ENCODE data around the gene APEH. TPM values are rescaled to one million over a fixed set of nuclear protein-coding genes. Genes with fewer than 3 reads are reported as not detected.

The APEH gene
- polyA plus RNA-seq = 84.3 TPM
- long read RNA-seq, donor 1, transcript APEH-201 (22 exons, 3,220 nt) = major isoform, 9 of 9 reads
- long read RNA-seq, donor 1, partial matches to known transcripts = 0 of 9 reads
- long read RNA-seq, donor 1, other reads (novel, unspliced or antisense) = 0 of 9 reads
- long read RNA-seq, donor 2, transcript APEH-201 (22 exons, 3,220 nt) = major isoform, 12 of 24 reads
- long read RNA-seq, donor 2, partial matches to known transcripts = 12 of 24 reads
- long read RNA-seq, donor 2, other reads (novel, unspliced or antisense) = 0 of 24 reads
- long read RNA-seq, donor 3 = 0 reads
- long read RNA-seq, donor 4, partial matches to known transcripts = 0 of 1 reads
- long read RNA-seq, donor 4, other reads (novel, unspliced or antisense) = 0 of 1 reads
- long read RNA-seq, donor 5, transcript APEH-201 (22 exons, 3,220 nt) = major isoform, 5 of 5 reads
- long read RNA-seq, donor 5, partial matches to known transcripts = 0 of 5 reads
- long read RNA-seq, donor 5, other reads (novel, unspliced or antisense) = 0 of 5 reads
- long read RNA-seq, donor 6, transcript APEH-201 (22 exons, 3,220 nt) = major isoform, 18 of 323 reads
- long read RNA-seq, donor 6, partial matches to known transcripts = 218 of 323 reads
- long read RNA-seq, donor 6, other reads (novel, unspliced or antisense) = 87 of 323 reads
- long read RNA-seq, donor 7, transcript APEH-201 (22 exons, 3,220 nt) = major isoform, 6 of 42 reads
- long read RNA-seq, donor 7, partial matches to known transcripts = 31 of 42 reads
- long read RNA-seq, donor 7, other reads (novel, unspliced or antisense) = 5 of 42 reads
- long read RNA-seq, donor 8, transcript APEH-201 (22 exons, 3,220 nt) = major isoform, 10 of 33 reads
- long read RNA-seq, donor 8, partial matches to known transcripts = 22 of 33 reads
- long read RNA-seq, donor 8, other reads (novel, unspliced or antisense) = 0 of 33 reads
- long read RNA-seq, donor 9, transcript APEH-201 (22 exons, 3,220 nt) = major isoform, 17 of 332 reads
- long read RNA-seq, donor 9, partial matches to known transcripts = 221 of 332 reads
- long read RNA-seq, donor 9, other reads (novel, unspliced or antisense) = 94 of 332 reads
- long read RNA-seq, donor 10, transcript APEH-201 (22 exons, 3,220 nt) = major isoform, 15 of 34 reads
- long read RNA-seq, donor 10, partial matches to known transcripts = 18 of 34 reads
- long read RNA-seq, donor 10, other reads (novel, unspliced or antisense) = 0 of 34 reads
- long read RNA-seq, donor 11, transcript APEH-201 (22 exons, 3,220 nt) = major isoform, 11 of 18 reads
- long read RNA-seq, donor 11, partial matches to known transcripts = 7 of 18 reads
- long read RNA-seq, donor 11, other reads (novel, unspliced or antisense) = 0 of 18 reads

- Histone ChIP-seq H3K27ac (ENCODE audit: low read length) (peak within 1 kb of the TSS; percentile 85), H3K9me3 (ENCODE audit: control insufficient read depth, low read depth, low read length) (peaks cover 5% of the 10 kb centered on the region), H3K4me1 (ENCODE audit: control insufficient read depth, insufficient read depth, low read length) (peaks cover 20% of the 10 kb centered on the region), H3K27me3 (ENCODE audit: control insufficient read depth, insufficient read depth, low read length) (no peaks in the 10 kb centered on the region), H3K36me3 (ENCODE audit: control insufficient read depth, insufficient read depth, low read length) (peaks cover 36% of the 10 kb centered on the region), H3K4me3 (ENCODE audit: low read length) (peak within 1 kb of the TSS; percentile 79)
- peak; percentile 98 to 99 for DNase-seq
- no CpG with 5 or more reads among the region's 71 CpGs for WGBS (ENCODE audit: insufficient coverage, low lambda C conversion rate)
These were observed at the start of gene APEH for GRCh38 chr3:49673715-49674496. APEH (plus strand) TSS chr3:49674351; CDS start chr3:49674402, 51 bp downstream.

DNA sequence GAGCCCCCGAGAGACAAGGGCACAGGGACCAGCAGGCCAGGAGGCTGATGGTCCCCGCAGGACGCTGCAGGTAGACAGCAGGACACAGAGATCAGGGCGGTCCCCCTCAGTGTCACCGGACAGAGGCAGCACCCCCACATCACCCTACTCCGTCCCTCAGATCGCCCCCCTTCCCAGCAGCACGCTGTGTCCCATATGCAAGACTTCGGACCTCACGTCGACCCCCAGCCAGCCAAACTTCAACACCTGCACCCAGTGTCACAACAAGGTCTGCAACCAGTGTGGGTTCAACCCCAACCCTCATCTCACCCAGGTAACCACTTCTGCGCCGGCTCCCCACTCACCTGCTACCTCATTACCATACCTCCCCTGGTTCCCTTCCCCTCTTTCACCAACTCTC, 49.1 kb upstream of the APEH start:
- Histone ChIP-seq H3K27me3 (ENCODE audit: control insufficient read depth, insufficient read depth, low read length) (no peaks in the 10 kb centered on the region), H3K4me1 (ENCODE audit: control insufficient read depth, insufficient read depth, low read length) (no peaks in the 10 kb centered on the region), H3K36me3 (ENCODE audit: control insufficient read depth, insufficient read depth, low read length) (no peaks in the 10 kb centered on the region), H3K27ac (ENCODE audit: low read length) (no peak overlapping the region), H3K9me3 (ENCODE audit: control insufficient read depth, low read depth, low read length) (no peaks in the 10 kb centered on the region), H3K4me3 (ENCODE audit: low read length) (no peak overlapping the region)
- no peak for DNase-seq
- 100% methylated on average over 2 of the region's 13 CpGs for WGBS (ENCODE audit: insufficient coverage, low lambda C conversion rate)

DNA sequence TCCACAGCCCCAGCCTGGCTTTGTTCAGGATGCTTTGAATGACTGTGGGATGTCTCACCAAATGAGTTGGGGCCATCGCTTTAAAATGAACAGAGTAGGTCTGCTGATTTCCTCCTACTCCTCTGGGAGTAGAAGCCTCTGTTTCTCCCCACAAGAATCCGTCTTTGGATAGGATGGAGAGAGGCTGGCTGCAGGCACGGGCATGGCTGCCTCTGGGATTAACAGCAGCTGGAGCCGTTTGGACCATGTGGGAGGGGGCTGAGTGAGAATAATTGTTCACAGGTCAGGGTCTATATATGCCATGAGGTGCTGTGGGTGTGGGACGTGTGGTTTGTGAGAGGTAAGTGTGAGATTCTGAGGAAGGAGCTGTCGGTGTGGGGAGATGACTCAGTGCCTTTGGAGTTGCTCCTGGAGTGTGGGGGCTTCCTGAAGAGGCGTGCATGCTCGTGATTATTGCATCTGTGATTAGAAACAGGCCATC, 48.0 kb upstream of the APEH start:
- WGBS (ENCODE audit: insufficient coverage, low lambda C conversion rate) = no CpG with 5 or more reads among the region's 8 CpGs

GRCh38 chr3:49626796-49627195, 47.4 kb upstream of the APEH start:
- Histone ChIP-seq H3K27ac (ENCODE audit: low read length) (no peak overlapping the region), H3K4me3 (ENCODE audit: low read length) (no peak overlapping the region), H3K36me3 (ENCODE audit: control insufficient read depth, insufficient read depth, low read length) (no peaks in the 10 kb centered on the region), H3K9me3 (ENCODE audit: control insufficient read depth, low read depth, low read length) (no peaks in the 10 kb centered on the region), H3K4me1 (ENCODE audit: control insufficient read depth, insufficient read depth, low read length) (no peaks in the 10 kb centered on the region), H3K27me3 (ENCODE audit: control insufficient read depth, insufficient read depth, low read length) (no peaks in the 10 kb centered on the region)
- no peak for DNase-seq
- WGBS (ENCODE audit: insufficient coverage, low lambda C conversion rate) = no CpG with 5 or more reads among the region's 1 CpG

More for the DNA sequence above, 48.0 kb upstream of the APEH start:
- H3K36me3 ChIP-seq (ENCODE audit: control insufficient read depth, insufficient read depth, low read length) = no peaks in the 10 kb centered on the region
- H3K27ac ChIP-seq (ENCODE audit: low read length) = no peak overlapping the region
- H3K4me1 ChIP-seq (ENCODE audit: control insufficient read depth, insufficient read depth, low read length) = no peaks in the 10 kb centered on the region
- no peaks in the 10 kb centered on the region for H3K27me3 ChIP-seq (ENCODE audit: control insufficient read depth, insufficient read depth, low read length)
- no peak for DNase-seq
- H3K9me3 ChIP-seq (ENCODE audit: control insufficient read depth, low read depth, low read length) = no peaks in the 10 kb centered on the region
- no peak overlapping the region for H3K4me3 ChIP-seq (ENCODE audit: low read length)

- H3K36me3 ChIP-seq (ENCODE audit: control insufficient read depth, insufficient read depth, low read length) = no peaks in the 10 kb centered on the region
- no peaks in the 10 kb centered on the region for H3K4me1 ChIP-seq (ENCODE audit: control insufficient read depth, insufficient read depth, low read length)
- H3K9me3 ChIP-seq (ENCODE audit: control insufficient read depth, low read depth, low read length) = no peaks in the 10 kb centered on the region
- no peak overlapping the region for H3K4me3 ChIP-seq (ENCODE audit: low read length)
- H3K27ac ChIP-seq (ENCODE audit: low read length) = no peak overlapping the region
- no peaks in the 10 kb centered on the region for H3K27me3 ChIP-seq (ENCODE audit: control insufficient read depth, insufficient read depth, low read length)
- DNase-seq = no peak
- WGBS (ENCODE audit: insufficient coverage, low lambda C conversion rate) = no CpG with 5 or more reads among the region's 5 CpGs
These were observed 46.5 kb upstream of the APEH start for GRCh38 chr3:49627634-49628033.

DNA sequence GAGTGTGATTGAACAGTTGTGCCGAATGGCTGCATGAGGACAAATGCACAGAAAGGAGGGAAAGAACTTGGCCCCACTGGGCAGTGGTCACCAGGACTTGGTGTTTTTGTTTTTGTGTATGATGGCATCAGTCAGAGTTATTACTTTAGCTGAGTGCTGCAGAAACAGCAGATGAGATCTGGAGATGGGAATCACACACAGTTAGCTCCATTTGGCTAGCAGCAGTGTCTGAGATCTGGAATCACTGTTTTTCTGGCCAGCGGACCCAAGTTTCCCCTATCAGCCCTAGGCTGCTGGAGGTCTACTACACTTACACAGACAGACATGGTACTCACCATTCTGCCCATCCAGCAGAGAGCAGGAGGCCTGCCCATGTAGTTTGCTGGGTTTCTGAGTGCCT, 45.9 kb upstream of the APEH start:
- no peak for DNase-seq
- Histone ChIP-seq H3K27ac (ENCODE audit: low read length) (no peak overlapping the region), H3K4me1 (ENCODE audit: control insufficient read depth, insufficient read depth, low read length) (no peaks in the 10 kb centered on the region), H3K9me3 (ENCODE audit: control insufficient read depth, low read depth, low read length) (no peaks in the 10 kb centered on the region), H3K4me3 (ENCODE audit: low read length) (no peak overlapping the region), H3K27me3 (ENCODE audit: control insufficient read depth, insufficient read depth, low read length) (no peaks in the 10 kb centered on the region), H3K36me3 (ENCODE audit: control insufficient read depth, insufficient read depth, low read length) (no peaks in the 10 kb centered on the region)
- no CpG with 5 or more reads among the region's 2 CpGs for WGBS (ENCODE audit: insufficient coverage, low lambda C conversion rate)

- H3K27ac ChIP-seq (ENCODE audit: low read length) = no peak overlapping the region
- no peak overlapping the region for H3K4me3 ChIP-seq (ENCODE audit: low read length)
- no peaks in the 10 kb centered on the region for H3K4me1 ChIP-seq (ENCODE audit: control insufficient read depth, insufficient read depth, low read length)
- no peaks in the 10 kb centered on the region for H3K27me3 ChIP-seq (ENCODE audit: control insufficient read depth, insufficient read depth, low read length)
- H3K36me3 ChIP-seq (ENCODE audit: control insufficient read depth, insufficient read depth, low read length) = no peaks in the 10 kb centered on the region
- DNase-seq = no peak
- H3K9me3 ChIP-seq (ENCODE audit: control insufficient read depth, low read depth, low read length) = no peaks in the 10 kb centered on the region
- no CpG with 5 or more reads among the region's 4 CpGs for WGBS (ENCODE audit: insufficient coverage, low lambda C conversion rate)
These were observed 44.7 kb upstream of the APEH start for GRCh38 chr3:49629451-49629850.

DNA sequence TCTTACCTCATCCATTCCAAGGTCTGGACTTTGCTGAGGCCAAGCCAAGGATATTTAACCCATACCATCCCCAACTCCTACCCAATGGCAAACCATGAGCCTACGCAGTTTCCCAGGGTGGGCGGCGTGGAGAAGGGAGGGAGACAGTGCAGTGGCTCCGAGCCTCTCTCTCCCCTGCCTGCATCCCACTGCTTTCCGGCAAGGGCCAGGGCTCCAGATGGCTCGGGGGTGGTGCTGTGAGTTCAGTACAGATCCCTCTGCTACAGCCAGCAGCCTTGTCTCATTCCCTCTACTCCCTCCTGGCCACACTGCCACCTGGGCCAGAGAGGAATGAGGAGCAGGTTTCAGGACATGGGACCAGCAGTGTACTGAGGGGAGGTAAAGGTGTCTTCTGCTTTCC, 44.3 kb upstream of the APEH start:
- DNase-seq = no peak
- no peaks in the 10 kb centered on the region for H3K4me1 ChIP-seq (ENCODE audit: control insufficient read depth, insufficient read depth, low read length)
- no peaks in the 10 kb centered on the region for H3K27me3 ChIP-seq (ENCODE audit: control insufficient read depth, insufficient read depth, low read length)
- H3K9me3 ChIP-seq (ENCODE audit: control insufficient read depth, low read depth, low read length) = no peaks in the 10 kb centered on the region
- H3K27ac ChIP-seq (ENCODE audit: low read length) = no peak overlapping the region
- H3K4me3 ChIP-seq (ENCODE audit: low read length) = no peak overlapping the region
- no CpG with 5 or more reads among the region's 6 CpGs for WGBS (ENCODE audit: insufficient coverage, low lambda C conversion rate)
- H3K36me3 ChIP-seq (ENCODE audit: control insufficient read depth, insufficient read depth, low read length) = no peaks in the 10 kb centered on the region

DNA sequence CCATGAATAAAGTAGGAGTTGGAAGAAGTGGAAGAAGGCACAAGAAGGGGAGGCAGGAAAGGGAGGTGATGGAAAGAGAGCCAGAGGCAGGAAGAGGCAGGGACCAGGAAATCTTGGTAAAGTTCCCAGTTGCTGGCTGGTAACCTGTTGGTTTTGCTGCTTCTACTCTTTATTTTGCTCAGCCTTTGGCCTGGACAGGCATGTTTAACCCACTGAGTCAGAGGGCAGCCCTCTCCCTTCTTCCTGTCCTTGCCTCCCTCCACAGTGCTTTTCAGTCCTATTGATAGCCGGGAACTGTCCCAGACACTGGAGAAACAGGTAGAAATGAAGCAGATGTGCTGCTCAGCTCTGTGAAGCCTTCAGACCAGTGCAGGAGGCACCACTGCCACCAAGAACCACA, 43.4 kb upstream of the APEH start:
- H3K4me1 ChIP-seq (ENCODE audit: control insufficient read depth, insufficient read depth, low read length) = no peaks in the 10 kb centered on the region
- no peaks in the 10 kb centered on the region for H3K27me3 ChIP-seq (ENCODE audit: control insufficient read depth, insufficient read depth, low read length)
- no peak overlapping the region for H3K27ac ChIP-seq (ENCODE audit: low read length)
- no peaks in the 10 kb centered on the region for H3K36me3 ChIP-seq (ENCODE audit: control insufficient read depth, insufficient read depth, low read length)
- no peaks in the 10 kb centered on the region for H3K9me3 ChIP-seq (ENCODE audit: control insufficient read depth, low read depth, low read length)
- H3K4me3 ChIP-seq (ENCODE audit: low read length) = no peak overlapping the region
- DNase-seq = no peak
- whole genome bisulfite sequencing (ENCODE audit: insufficient coverage, low lambda C conversion rate) = no CpG with 5 or more reads among the region's 1 CpG
